Measurements from ENCODE around the gene RPL3. TPM values are rescaled to one million over a fixed set of nuclear protein-coding genes. Genes with fewer than 3 reads are reported as not detected.

RPL3 gene
- total and polyA plus RNA-seq, 2 donors from 2014 or later, result 1,862 to 2,443 TPM

DNA sequence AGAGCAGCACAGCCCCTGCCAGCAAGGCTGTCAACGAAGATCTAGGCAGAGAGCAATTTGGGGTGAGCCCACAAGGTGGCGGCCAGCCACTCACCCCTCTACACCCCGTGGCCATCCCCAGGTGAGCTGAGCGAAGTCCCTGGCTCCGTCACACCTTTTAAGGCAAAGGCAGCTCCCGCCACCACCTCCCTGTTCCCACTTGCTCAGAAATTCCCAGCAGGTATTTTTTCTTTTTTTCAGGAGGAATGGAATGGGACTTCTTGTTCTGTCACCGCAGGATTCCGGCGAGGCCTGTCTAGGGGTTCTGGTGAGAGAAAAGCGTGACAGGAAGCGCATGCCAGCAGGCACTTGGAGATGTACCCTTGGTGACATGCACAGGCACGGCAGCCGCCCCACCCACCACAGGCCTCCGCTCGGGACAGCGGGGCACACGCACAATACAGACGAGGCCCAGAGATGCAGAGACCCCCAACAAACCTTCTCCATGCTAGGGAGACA lies 10.0 kb downstream of the RPL3 start:
- TF ChIP-seq, protein P1, sequence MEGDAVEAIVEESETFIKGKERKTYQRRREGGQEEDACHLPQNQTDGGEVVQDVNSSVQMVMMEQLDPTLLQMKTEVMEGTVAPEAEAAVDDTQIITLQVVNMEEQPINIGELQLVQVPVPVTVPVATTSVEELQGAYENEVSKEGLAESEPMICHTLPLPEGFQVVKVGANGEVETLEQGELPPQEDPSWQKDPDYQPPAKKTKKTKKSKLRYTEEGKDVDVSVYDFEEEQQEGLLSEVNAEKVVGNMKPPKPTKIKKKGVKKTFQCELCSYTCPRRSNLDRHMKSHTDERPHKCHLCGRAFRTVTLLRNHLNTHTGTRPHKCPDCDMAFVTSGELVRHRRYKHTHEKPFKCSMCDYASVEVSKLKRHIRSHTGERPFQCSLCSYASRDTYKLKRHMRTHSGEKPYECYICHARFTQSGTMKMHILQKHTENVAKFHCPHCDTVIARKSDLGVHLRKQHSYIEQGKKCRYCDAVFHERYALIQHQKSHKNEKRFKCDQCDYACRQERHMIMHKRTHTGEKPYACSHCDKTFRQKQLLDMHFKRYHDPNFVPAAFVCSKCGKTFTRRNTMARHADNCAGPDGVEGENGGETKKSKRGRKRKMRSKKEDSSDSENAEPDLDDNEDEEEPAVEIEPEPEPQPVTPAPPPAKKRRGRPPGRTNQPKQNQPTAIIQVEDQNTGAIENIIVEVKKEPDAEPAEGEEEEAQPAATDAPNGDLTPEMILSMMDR (IDR thresholded peaks at IDR 0.05; ENCODE audit: borderline replicate concordance, extremely low read depth, insufficient read depth), result no peak
- peaks cover 0 to 6% (median 0%) of the 10 kb centered on the region in 3 donors for H3K4me1 ChIP-seq (ENCODE audit: control insufficient read depth in 2 of 3, insufficient read depth in 2 of 3, low read depth in 1 of 3, low read length in 3 of 3)

DNA sequence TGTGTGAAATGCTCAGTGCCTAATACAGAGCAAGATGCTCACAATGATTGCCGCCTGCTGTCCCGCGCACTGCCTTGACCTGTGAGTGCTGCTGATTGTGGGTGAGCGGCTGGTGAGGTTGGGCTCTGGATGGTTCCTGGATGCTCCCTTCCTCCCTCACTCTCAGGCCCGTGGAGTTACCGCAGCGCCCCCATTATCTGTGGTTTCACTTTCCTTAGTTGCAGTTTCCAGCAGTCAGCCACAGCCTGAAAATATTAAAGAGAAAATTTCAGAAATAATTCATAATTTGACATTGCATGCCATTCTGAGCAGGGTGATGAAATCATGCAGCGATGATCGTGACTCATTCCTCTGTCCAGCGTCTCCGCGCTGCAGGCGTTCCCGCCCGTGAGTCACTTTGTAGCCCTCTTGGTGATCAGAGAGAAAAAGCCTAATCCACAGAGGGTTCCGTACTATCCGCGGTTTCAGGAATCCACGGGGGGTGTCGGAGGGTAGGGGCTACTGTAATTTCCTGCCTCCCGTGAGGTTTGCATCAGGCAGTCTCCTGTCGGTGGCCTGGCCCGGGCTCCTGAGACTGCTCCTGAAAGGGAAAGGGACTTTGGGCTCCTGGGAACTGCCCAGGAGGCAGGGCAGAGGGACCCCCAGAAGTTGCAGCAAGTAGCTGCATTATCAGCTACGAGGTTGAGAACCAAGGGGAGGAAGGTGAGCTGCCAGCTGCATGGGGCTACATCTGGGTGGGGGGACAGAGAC lies 10.6 kb downstream of the RPL3 start:
- DNase-seq (no peak), FAIRE-seq (no peak)
- no peak overlapping the region for H3K9ac ChIP-seq (ENCODE audit: low read length in 3 of 3)
- H3K36me3 ChIP-seq (ENCODE audit: control insufficient read depth in 2 of 3, insufficient read depth in 3 of 3, low read length in 3 of 3), result peaks cover 0 to 27% (median 20%) of the 10 kb centered on the region in 3 donors
- H3K27ac ChIP-seq (ENCODE audit: low read depth in 2 of 2, low read length in 2 of 2), result peak overlapping the region in 1 of 2 donors; percentile 52
- H3K4me1 ChIP-seq (ENCODE audit: control insufficient read depth in 2 of 3, insufficient read depth in 2 of 3, low read depth in 1 of 3, low read length in 3 of 3), result peaks cover 0 to 5% (median 0%) of the 10 kb centered on the region in 3 donors
- intact Hi-C loops (cut with DNase I), result no loop called here
- no peak overlapping the region for H3K4me3 ChIP-seq (ENCODE audit: low read length in 3 of 3)
- no peaks in the 10 kb centered on the region for H3K27me3 ChIP-seq (ENCODE audit: control insufficient read depth, insufficient read depth, low read length)
- no peaks in the 10 kb centered on the region for H3K9me3 ChIP-seq (ENCODE audit: control insufficient read depth in 2 of 3, insufficient read depth in 1 of 3, low read length in 3 of 3)
- TF ChIP-seq, protein P1 (IDR thresholded peaks at IDR 0.05; ENCODE audit: borderline replicate concordance, extremely low read depth, insufficient read depth), result no peak

More for the DNA sequence above, 10.0 kb downstream of the RPL3 start:
- H3K27me3 ChIP-seq (ENCODE audit: control insufficient read depth, insufficient read depth, low read length), result no peaks in the 10 kb centered on the region
- H3K36me3 ChIP-seq (ENCODE audit: control insufficient read depth in 2 of 3, insufficient read depth in 3 of 3, low read length in 3 of 3), result peaks cover 0 to 33% (median 26%) of the 10 kb centered on the region in 3 donors
- intact Hi-C loops (cut with DNase I), result no loop called here
- peak overlapping the region in 1 of 2 donors; percentile 32 for H3K27ac ChIP-seq (ENCODE audit: low read depth in 2 of 2, low read length in 2 of 2)
- DNase-seq, result no peak
- H3K9ac ChIP-seq (ENCODE audit: low read length in 3 of 3), result no peak overlapping the region
- H3K9me3 ChIP-seq (ENCODE audit: control insufficient read depth in 2 of 3, insufficient read depth in 1 of 3, low read length in 3 of 3), result no peaks in the 10 kb centered on the region
- FAIRE-seq, result no peak
- H3K4me3 ChIP-seq (ENCODE audit: low read length in 3 of 3), result no peak overlapping the region

DNA sequence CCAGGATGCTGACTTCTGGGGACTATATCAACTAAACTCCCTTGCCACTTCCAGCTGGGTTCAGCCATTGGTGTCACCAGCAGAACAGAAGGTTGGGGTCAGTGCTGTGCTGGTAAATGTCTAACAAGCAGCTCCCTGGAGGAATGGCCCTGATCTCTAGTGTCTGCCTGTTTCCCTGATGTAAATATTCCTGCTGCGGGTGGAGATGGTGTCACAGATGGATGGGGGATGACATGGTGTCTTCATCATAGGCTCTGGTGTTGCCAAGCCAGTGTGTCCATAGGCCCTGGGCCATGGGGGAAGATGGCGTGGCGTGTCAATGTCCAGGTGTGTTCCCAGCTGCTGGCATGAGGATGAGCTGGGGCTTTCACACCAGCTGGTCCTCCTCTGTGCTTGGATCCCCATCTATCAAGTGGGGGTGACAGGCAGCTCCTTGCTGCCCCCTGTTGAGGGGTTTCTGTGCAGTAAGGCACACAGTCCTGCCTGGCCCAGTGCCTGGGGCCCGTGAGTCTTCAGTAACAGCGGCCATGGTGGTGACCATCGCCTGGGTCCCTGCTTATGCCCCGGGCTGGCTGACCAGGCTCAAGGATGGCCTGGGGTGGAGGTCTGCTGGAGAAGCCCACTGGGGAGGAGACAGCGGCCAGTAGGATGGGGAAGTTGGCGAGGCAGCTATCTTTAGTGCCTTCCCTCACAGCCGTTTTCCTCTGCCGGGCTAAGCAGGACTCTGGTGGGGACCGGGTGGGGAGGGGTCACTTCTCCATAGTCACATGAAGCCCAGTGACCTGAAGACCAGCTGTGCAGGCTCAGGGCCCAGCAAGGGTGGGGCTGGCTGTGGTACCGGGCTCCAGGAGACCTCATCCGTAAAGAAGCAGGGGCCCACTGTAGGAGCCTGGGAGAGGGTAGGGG lies 12.7 kb downstream of the RPL3 start:
- intact Hi-C loops (cut with DNase I), result no loop called here
- no peaks in the 10 kb centered on the region for H3K9me3 ChIP-seq (ENCODE audit: control insufficient read depth in 2 of 3, insufficient read depth in 1 of 3, low read length in 3 of 3)
- no peaks in the 10 kb centered on the region for H3K27me3 ChIP-seq (ENCODE audit: control insufficient read depth, insufficient read depth, low read length)
- H3K27ac ChIP-seq (ENCODE audit: low read depth in 2 of 2, low read length in 2 of 2), result no peak overlapping the region
- no peak for DNase-seq
- H3K4me1 ChIP-seq (ENCODE audit: control insufficient read depth in 2 of 3, insufficient read depth in 2 of 3, low read depth in 1 of 3, low read length in 3 of 3), result peaks cover 0 to 4% (median 0%) of the 10 kb centered on the region in 3 donors
- no peak for FAIRE-seq
- TF ChIP-seq, protein P1 (IDR thresholded peaks at IDR 0.05; ENCODE audit: borderline replicate concordance, extremely low read depth, insufficient read depth), result peak; percentile 5
- peaks cover 0 to 6% (median 3%) of the 10 kb centered on the region in 3 donors for H3K36me3 ChIP-seq (ENCODE audit: control insufficient read depth in 2 of 3, insufficient read depth in 3 of 3, low read length in 3 of 3)
- H3K9ac ChIP-seq (ENCODE audit: low read length in 3 of 3), result no peak overlapping the region
- H3K4me3 ChIP-seq (ENCODE audit: low read length in 3 of 3), result no peak overlapping the region

Measured in kidney (tissue), 14 donors.